Stimulated activated CD8-positive, alpha-beta memory T cell treated with anti-CD3 and anti-CD28 coated beads, Interleukin-7, amount 100 ng/mL, for 1 hour (primary cell): ENCODE measurements around the gene ALAS1.
"Not testable (repeated sequence)": the region's sequence is repeated elsewhere in the genome, so short reads cannot be mapped to it uniquely, and the experiment has no call there.

Experiments
- DNase-seq, 2 donors: peaks; one replicate each; pipeline ENCODE4 v3.0.0-alpha.2; 2020; ENCODE audit warnings: low read depth in 2 of 2

Gene ALAS1

DNA sequence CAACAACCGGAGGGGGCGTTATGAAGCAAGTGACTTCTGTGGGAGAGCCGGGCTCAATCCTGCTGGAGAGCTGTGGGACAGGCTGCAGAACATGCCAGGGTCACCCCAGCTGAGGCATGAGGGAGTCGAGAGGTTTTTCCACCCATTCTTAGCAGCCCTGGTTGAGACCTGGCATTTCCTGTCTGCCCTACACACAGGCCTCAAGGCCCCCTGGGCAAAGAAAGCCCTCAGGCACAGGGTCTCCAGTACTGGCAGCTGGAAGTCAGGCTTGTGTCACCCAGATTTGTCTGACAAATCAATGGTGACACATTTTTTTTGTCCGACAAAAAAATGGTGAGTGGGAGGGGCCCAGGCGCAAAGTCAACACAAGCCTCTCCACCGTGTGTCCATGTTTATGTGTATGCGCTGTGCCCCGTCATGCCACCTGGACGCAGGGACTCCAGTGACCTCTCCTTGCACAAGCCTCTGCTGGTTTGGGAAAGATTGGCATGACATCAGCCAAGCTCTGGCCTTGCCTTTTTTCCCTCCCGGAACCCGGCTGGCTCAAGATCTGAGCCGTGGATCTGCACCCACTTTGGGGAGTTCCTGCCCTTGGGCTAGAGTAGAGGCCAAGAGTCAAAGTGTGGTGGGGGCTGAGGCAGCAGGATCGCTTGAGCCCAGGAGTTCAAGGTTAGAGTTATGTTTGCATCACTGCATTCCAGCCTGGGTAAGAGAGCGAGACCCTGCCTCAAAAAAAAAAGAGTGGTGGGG is 20.8 kb upstream of the ALAS1 start:
- DNase-seq = no peak

DNA sequence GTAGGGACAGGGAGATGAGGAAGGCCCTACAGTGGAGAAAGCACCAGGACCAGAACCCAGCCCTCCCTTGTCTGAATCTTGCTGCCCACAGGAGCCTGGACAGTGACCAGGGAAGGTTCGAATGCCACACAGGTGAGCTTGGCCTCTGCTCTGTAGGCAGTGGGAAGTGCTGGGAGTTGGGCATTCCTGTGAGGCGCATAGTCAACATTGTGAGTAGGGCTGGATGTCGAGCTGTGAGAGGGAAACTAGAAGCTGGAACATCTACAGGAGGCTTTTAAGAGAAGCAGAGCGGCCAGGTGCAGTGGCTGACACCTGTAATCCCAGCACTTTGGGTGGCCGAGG is 20.3 kb upstream of the ALAS1 start:
- no peak for DNase-seq

DNA sequence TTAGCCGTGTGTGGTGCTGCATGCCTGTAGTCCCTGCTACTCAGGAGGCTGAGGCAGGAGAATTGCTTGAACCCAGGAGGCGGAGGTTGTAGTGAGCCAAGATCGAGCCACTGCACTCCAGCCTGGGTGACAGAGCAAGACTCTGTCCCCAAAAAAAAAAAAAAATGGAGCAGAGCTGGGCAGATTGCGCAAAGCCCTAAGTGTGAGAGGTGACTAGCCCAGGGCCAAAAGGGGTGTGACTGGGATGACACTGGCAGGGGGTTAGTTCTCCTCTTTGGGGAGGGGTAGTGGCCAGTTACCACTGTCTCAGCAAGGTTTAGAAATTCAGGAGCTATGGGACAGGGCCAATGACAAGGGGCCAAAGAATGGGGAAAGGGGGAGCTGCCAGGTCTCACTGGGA is 19.8 kb upstream of the ALAS1 start:
- DNase-seq = not testable (repeated sequence)

DNA sequence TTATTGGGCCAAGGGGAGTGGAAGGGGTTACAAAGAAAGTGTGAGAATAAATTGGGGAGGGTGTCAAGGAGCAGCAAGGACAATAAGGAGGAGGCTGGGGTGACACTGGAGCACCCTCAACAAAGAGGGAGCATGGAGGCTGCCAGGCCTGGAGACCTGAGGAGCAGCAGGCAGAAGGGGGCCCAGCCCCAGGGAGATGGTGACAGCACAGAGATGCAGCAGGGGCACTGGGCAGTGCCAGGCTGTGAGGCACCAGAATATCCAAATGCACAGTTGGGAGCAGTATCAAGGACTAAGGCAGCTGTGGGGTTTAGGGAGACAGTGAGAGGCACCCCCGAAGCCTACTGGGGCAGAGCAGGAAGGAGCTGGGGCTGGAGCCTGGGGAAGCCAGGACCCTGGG is 19.4 kb upstream of the ALAS1 start:
- DNase-seq = no peak

DNA sequence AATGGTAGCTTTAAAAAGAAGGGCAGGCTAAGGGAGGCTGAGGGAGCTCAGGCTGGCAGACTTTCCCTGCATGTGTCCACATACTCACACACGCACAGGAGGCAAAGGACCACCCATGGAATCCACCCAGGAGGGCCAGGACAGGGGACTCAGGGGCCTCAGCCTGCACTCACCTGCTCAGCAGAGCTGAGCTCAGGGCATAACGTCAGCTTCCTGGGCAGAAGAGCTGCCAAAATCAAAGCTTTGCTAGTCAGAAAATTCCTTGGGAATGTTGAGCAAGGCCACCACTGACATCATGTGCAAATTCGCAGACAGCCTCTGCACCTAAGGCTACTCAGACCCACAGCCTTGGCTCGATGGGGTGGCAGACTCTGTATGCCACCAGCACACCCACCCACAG is 16.4 kb upstream of the ALAS1 start:
- no peak for DNase-seq

DNA sequence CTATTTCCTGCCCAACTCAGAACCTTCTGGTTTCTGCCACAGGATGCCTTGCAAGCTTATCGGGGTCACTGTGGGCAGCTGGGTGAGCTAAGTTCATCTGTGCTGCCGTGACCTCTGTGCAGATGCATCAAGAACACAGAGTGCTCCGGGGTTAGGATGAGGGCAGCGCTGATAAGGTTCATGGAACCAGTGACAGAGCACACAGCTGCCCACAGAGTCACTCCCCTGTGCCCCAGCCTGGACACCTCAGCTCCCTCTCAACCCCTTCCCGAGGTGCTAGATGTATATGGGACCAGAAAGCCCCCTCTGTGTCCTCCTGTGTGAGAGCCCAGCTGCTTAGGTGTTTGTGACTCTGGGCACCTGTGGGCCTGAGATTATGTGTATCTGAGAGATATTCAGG is 15.8 kb upstream of the ALAS1 start:
- no peak for DNase-seq

DNA sequence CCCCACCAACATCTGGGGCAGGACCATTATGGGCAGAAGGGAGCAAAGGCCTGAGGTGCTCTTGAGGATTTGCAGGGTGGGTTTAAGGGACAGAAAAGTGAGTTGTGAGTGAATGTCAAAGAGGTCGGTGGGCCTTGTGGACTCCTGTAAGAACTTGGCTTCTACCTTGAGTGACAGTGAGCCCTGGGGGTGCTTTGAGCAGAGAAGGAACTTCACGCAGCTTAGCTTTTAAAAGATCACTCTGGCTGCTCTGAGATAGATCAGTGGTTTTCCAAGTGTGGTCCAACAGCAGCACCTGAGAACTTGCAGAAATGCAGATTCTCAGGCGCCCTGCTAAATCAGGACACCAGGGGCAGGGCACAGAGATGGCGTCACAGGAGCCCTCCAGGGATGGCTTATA is 15.3 kb upstream of the ALAS1 start:
- DNase-seq = no peak

DNA sequence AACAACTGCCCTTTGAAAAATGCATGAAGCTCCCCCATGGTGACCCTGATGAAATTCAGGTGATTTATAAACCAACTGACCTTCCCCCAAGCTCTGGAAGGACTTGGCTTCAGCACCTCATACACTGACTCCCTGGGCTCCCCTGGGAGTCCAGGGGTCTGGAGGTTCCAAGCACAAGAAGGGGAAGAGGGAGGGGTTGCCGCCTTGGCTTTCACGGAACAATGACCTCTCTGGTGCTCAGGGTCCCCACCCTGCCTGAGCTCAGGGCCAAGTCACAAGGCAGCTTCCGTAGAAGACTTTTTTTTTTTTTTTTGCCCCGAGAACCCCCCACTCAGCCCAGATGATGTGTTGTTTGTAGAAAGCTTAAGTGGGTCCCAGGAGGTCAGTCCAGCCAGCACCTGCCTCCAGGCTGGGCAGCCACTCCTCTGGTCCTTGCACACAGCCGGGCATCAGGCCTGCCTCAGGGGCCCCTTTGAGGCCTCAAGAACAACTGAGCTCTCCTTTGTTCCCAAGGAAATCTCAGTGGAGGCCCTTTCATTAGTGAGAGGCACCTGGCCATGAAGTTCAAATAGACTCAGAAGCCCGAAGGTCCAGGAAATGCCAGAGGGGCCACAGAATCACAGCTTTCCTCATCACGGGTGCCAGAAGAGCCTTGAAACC is 14.0 kb upstream of the ALAS1 start:
- no peak for DNase-seq

DNA sequence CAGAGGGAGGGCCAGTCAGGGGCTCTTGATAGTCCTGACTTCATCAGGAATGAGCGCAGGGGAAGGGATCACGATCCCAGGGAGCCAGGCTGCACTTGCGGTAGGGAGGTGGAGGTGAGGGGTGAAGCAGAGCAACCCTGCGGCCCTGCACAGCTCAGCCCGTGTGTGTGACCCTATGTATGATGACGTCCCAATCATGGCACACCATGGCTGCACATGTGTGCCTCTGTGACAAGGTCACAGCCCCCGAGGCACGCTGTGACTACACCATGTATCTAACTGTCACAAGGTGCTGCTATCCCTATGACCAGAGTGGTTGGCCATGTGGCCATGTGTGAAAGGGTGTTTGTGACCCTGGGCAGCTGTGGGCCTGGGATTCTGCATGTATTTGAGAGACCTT is 13.3 kb upstream of the ALAS1 start:
- DNase-seq = no peak

DNA sequence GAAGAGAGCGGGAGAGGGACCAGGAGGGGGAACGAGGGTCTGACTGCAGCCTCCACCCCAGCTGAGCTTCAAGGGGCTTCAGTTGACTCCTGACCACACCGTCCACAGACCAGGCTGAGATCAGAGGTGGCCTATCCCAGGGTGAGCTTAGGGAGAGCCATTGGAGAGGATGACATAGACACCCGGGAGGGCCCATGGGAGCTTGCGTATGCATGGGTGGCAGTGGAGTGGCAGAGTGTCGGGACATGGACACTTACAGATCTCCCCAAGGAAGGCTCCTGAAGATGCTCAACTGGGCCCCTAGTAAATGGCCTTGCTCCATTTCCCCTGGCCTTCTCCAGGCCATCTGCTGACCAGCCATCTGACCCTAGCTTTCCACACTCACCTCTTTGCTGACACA is 12.6 kb upstream of the ALAS1 start:
- no peak for DNase-seq

DNA sequence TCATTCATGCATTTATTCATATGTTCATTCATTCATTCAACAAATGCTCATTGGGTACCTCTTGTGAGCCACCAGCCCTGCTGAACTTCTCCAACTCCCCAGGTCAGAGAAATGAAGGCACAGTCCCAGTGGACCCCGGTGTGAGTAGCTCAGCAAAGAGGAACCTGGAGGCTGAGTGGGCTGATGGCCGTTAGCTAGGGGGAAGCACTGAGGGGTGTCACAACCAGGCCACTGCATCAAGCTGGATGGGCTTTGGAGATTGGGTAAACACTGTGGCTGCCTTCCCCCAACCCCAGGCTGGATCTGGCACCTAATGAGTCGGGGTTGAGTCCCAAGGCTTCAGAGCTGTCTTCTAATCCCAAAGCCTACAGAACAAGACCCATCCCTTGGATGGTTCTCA is 12.1 kb upstream of the ALAS1 start:
- no peak for DNase-seq

DNA sequence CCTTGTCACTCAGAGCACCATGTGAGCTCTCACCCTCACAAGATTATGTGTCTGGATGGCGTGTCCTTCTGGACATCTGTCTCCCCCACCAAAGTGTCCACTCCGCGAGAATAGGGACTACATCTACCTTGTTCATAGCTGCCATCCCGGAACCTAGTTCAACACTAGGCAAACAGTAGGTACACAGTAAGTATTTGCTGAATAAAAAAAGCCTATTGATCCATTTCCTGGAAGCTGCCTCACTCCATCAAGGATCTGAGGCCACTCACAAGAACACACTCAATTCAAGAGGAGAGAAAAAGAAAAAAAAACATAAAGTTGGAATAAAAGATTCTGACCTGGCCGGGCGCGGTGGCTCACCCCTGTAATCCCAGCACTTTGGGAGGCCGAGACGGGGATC is 11.2 kb upstream of the ALAS1 start:
- DNase-seq = no peak

DNA sequence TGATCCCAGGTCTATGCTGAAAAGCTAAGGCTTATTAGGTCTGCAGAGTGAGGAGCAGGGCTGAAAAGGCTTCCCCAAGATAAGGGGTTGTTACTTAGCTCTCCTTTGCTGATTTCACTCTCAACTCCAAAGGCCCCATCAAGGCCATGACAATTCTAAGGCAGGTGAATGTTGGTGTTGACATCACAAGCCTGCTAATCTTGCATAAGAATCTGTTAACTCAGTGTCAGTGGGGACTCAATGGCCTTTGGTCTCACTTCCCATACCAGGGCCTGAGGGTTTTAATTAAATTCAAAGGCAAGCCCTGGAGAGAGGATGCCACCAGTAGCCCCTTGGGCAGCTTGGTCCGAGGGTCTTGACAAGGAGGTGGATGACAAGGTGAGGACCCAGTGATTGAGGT is 9.4 kb upstream of the ALAS1 start:
- DNase-seq = no peak

DNA sequence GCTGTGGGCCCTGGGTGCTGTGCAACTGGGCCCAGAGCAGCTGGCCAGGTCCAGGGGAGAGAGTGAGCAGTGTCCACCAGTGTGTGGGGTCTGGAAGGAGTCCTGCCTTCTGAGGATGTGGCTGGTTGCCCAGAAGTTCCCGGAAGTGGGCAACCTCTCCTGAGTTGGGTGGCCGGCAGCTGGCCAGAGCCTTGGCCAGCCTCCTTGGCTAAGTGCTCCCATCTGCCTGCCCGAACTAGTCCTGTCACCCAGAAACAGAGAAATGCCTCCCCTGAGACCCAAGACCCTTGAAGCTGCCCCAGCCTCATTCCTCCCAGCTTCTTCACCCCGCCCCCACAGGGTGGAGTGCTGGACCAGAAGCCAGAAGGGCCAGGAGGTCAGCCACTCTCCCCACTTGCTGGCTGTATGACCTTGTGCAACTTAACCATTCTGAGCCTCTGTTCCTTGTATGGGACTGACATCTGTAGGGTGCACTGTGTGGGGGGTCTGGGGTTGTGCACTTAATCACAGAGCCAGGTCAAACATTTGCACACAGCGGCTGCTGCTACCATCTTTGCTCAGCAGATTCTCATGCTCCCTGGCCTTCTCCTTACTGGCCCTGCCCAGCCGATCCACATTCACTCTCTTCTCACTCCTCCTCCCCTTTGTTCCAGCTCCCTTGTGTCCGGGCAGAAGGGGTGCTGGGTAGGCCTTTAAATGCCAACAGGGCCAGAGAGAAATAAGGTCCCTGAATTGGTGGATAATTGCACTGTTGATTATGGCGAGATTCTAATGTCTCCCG is 7.5 kb upstream of the ALAS1 start:
- DNase-seq = no peak

DNA sequence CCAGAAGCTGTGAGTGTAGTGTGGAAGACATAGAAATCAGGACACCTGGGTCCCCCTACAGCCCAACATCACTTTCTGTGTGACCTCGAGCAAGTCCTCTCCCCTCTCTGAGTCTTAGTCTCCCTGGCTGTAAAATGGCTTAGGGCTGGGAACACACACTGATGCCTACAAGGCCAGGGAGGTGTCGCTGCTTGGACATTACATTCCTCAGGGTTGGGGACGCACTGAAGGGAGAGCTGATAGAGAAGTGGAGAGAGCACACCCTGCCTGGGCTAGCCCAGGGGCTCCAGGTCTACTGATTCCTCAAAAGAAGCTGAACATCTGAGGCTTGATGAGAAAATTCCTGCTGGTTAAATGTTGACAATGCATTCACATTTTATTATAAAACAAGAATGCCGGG is 6.3 kb upstream of the ALAS1 start:
- DNase-seq = no peak

DNA sequence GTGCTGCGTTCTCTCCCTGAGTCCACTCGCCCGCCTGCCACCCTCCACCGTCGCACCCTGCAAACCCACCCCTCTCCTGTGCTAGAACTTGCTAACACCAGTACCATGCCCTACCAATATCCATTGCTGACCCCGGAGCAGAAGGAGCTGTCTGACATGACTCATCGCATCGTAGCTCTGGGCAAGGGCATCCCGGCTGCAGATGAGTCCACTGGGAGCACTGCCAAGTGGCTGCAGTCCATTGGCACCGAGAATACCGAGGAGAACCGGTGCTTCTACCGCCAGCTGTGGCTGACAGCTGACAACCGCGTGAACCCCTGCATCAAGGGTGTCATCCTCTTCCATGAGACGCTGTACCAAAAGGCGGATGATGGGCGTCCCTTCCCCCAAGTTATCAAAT is 4.9 kb upstream of the ALAS1 start:
- DNase-seq = no peak

DNA sequence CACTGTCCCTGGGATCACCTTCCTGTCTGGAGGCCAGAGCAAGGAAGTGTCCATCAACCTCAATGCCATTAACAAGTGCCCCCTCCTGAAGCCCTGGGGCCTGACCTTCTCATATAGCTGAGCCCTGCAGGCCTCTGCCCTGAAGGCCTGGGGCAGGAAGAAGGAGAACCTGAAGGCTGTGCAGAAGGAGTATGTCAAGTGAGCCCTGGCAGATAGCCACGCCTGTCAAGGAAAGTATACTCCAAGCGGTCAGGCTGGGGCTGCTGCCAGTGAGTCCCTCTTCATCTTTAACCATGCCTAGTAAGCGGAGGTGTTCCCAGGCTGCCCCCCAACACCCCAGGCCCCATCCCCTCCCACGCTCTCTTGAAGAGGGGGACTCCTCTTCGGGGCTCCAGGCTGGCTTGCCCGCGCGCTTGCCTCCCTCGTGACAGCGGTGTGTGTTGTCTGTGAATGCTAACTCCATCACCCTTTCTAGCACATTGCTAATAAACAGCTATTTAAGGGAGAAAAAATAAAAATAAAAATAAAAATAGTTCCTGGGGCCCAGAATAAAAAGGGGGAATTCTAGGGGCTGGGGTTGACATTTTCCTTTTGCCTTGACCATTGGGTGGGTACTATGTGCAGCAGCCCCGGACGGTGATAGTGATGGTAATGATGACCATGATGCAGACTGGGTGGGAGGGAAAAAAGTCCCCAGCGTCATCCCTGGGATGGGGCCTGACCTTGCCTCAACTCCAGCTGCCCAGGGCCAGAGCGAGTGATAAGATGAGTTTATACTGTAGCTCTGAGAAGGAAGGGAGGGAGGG is 3.3 kb upstream of the ALAS1 start:
- DNase-seq = no peak

DNA sequence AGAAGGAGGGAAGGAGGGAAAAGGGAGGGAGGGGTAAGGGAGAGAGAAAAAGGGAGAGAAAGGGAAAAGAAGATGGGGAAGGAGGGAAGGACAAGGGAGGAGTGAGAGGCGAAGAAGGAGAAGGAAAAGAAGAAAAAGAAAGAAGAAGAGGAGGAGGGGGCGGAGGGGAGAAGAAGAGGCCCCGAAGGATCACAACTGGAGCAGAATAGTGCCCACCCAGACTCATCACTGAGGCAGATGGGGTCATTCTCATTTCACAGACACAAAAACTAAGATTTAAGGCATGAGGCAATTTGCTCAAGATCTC is 2.7 kb upstream of the ALAS1 start:
- no peak for DNase-seq

DNA sequence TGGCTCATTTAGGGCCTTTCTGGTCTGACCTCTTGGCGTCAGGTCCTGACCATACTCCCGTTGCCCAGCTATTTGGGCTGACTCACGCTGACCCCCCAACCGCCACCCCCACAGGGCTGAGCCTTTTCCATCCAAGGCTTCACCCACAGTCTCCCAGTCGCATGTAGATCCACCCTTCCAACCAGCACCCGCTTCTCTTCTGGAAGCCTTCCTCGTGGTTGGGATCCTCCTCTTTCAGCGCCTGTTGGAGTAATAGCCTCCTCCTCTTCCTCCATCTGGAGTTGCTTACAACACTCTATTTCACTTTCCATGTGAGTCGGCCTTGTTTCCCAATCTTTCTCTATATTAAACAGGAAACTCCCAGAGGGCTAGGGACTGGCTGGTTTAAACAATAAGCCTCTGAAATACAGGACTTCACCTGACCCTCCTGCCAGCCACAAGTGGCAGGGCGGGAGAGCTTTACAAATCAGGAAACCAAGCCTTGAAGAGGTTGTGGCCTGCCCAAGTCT is 2.1 kb upstream of the ALAS1 start:
- no peak for DNase-seq

DNA sequence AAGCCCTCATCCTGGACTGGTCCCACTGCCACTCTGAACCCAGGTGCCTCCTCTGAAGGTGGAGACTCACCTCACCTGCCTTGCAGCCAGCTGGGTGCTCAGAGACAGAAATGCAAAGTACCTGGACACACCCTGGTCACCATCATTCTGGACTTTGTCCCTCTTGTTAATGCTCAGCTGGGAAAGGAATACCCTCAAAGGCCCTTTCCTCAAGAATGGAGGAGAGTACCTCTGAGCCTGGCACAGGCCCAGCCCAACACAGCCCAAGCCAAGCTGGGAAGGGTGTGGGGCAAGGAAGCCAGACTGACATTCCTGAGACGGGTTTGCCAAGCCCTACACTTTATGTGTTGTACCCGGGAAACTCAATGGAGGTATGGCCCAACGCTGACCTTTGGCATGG is 983 bp upstream of the ALAS1 start:
- no peak for DNase-seq

DNA sequence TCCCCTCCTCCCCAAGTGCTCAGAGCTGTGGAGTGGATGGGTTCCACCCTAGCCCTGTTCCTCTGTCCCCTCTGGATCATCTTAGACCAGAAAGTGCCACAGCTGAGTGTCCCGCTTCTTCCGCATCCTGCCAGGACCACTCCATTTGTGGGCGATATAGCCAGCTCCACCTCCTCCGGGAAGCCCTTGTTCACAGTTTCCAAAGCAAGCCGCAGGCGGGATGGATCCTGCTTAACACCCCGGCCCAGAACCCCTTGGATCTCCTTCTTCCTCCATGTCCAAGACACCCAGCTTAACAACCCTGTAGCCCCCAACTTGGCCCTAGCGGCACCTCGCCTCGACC is 490 bp upstream of the ALAS1 start:
- DNase-seq = no peak
